T-helper 1 cell treated with Interleukin-12 subunit alpha and Interleukin-12 subunit beta and Interleukin-4 antibody, amounts not matched to agents 30 ng/mL and 1 ng/mL, for 36 hours (primary cell): Measurements from ENCODE around the gene C12orf43. TPM values are rescaled to one million over a fixed set of nuclear protein-coding genes. Genes with fewer than 3 reads are reported as not detected.

ENCODE experiments used
- intact Hi-C: fragments of 100-400 bp; cut with micrococcal nuclease; formaldehyde crosslinking; loops from one replicate; pipeline ENCODE4 v1.15.1; 2024
- total RNA-seq: library from RNA; stranded (reverse); gene quantifications from 2 replicates; pipeline ENCODE4 v1.2.3, GENCODE V29; 2022

C12orf43 gene
- total RNA-seq, 1 donor from 2014 or later = 23.2 TPM

- intact Hi-C loops = no loop called here
Measured at GRCh38 chr12:121001060-121001459, 15.2 kb downstream of the C12orf43 start.

- intact Hi-C loops = no loop called here
Measured at GRCh38 chr12:121000530-121000929, 15.8 kb downstream of the C12orf43 start.

- intact Hi-C loops = no loop called here
Measured at GRCh38 chr12:120999191-121000120, 16.8 kb downstream of the C12orf43 start.

- intact Hi-C loops = no loop called here
Measured at GRCh38 chr12:120998435-120998834, 17.9 kb downstream of the C12orf43 start.

GRCh38 chr12:120997448-120997847, 18.8 kb downstream of the C12orf43 start:
- intact Hi-C loops = no loop called here

GRCh38 chr12:120996133-120996746, 20.0 kb downstream of the C12orf43 start:
- intact Hi-C loops = no loop called here

GRCh38 chr12:120994589-120995337, 21.5 kb downstream of the C12orf43 start:
- intact Hi-C loops = no loop called here

GRCh38 chr12:120994059-120994458, 22.2 kb downstream of the C12orf43 start:
- intact Hi-C loops = no loop called here

GRCh38 chr12:120993496-120993895, 22.8 kb downstream of the C12orf43 start:
- intact Hi-C loops = no loop called here

GRCh38 chr12:120992989-120993388, 23.3 kb downstream of the C12orf43 start:
- intact Hi-C loops = no loop called here

- intact Hi-C loops = no loop called here
Measured at GRCh38 chr12:120991965-120992364, 24.3 kb downstream of the C12orf43 start.

GRCh38 chr12:120990487-120991055, 25.7 kb downstream of the C12orf43 start:
- intact Hi-C loops = no loop called here

- intact Hi-C loops = no loop called here
Measured at GRCh38 chr12:120989687-120990086, 26.6 kb downstream of the C12orf43 start.

GRCh38 chr12:120988658-120989057, 27.6 kb downstream of the C12orf43 start:
- intact Hi-C loops = no loop called here

GRCh38 chr12:120988234-120988633, 28.1 kb downstream of the C12orf43 start:
- intact Hi-C loops = no loop called here

- intact Hi-C loops = no loop called here
Measured at GRCh38 chr12:120984351-120984898, 31.9 kb downstream of the C12orf43 start.

- intact Hi-C loops = no loop called here
Measured at GRCh38 chr12:120983759-120984158, 32.5 kb downstream of the C12orf43 start.

- intact Hi-C loops = no loop called here
Measured at GRCh38 chr12:120982659-120983058, 33.6 kb downstream of the C12orf43 start.

- intact Hi-C loops = no loop called here
Measured at GRCh38 chr12:120981407-120981941, 34.8 kb downstream of the C12orf43 start.

- intact Hi-C loops = no loop called here
Measured at GRCh38 chr12:120980800-120981368, 35.4 kb downstream of the C12orf43 start.
